GM12878 (cell line): ENCODE results near the gene PRMT7. TPM values are rescaled to one million over a fixed set of nuclear protein-coding genes. Genes with fewer than 3 reads are reported as not detected.

Experiments used
- CHD1 ChIP-seq: IDR thresholded peaks from 2 replicates; pipeline ENCODE4 v1.6.1; 2012; ENCODE audit warnings: low read depth, low read length, improper control_type of control experiment
- CREB1 ChIP-seq: IDR thresholded peaks from 2 replicates; pipeline ENCODE4 v1.6.1; 2012; ENCODE audit warnings: low read depth, mild to moderate bottlenecking, inconsistent platforms
- DPF2 ChIP-seq: fragments of 450-650 bp; IDR thresholded peaks from 2 replicates; pipeline ENCODE4 v1.6.1; 2017; ENCODE audit warnings: mild to moderate bottlenecking
- ESRRA ChIP-seq: IDR thresholded peaks from 2 replicates; pipeline ENCODE4 v1.6.1; 2012; ENCODE audit warnings: mild to moderate bottlenecking, low read length, improper control_type of control experiment
- ETV6 ChIP-seq, 2 experiments: fragments of 450-650 bp in 1 of 2; IDR thresholded peaks in 1 of 2; conservative IDR thresholded peaks in 1 of 2; 2 replicates each; pipeline ENCODE4 v1.6.1; 2014; ENCODE audit warnings: antibody characterized with exemption in 1 of 2, borderline replicate concordance in 1 of 2, low read depth in 1 of 2, mild to moderate bottlenecking in 1 of 2, moderate library complexity in 1 of 2
- FOS ChIP-seq: IDR thresholded peaks from 3 replicates; pipeline ENCODE4 v1.6.1; 2011; ENCODE audit warnings: borderline replicate concordance; ENCODE audit not compliant: insufficient read length; ENCODE audit errors: extremely low read depth
- FOXM1 ChIP-seq: IDR thresholded peaks from 2 replicates; pipeline ENCODE4 v1.6.1; 2012; ENCODE audit warnings: low read depth, mild to moderate bottlenecking, inconsistent platforms, low read length, moderate library complexity
- HCFC1 ChIP-seq: fragments of 150-350 bp; IDR thresholded peaks from 2 replicates; pipeline ENCODE4 v1.6.1; 2014; ENCODE audit warnings: low read length
- KDM1A ChIP-seq: fragments of 200-600 bp; sonication (generic); IDR thresholded peaks from 2 replicates; pipeline ENCODE4 v1.6.1; 2016; ENCODE audit warnings: borderline replicate concordance
- MLLT1 ChIP-seq: fragments of 450-650 bp; IDR thresholded peaks from 2 replicates; pipeline ENCODE4 v1.6.1; 2016; ENCODE audit warnings: mild to moderate bottlenecking
- MTA3 ChIP-seq: IDR thresholded peaks from 2 replicates; pipeline ENCODE4 v1.6.1; 2012; ENCODE audit warnings: low read length, inconsistent platforms, borderline replicate concordance
- POLR2A ChIP-seq: IDR thresholded peaks from 2 replicates; pipeline ENCODE4 v1.6.1; 2011; ENCODE audit warnings: low read depth, mild to moderate bottlenecking, low read length
- POU2F2 ChIP-seq: IDR thresholded peaks from 3 replicates; pipeline ENCODE4 v1.6.1; 2011; ENCODE audit warnings: low read depth, mild to moderate bottlenecking, low read length, borderline replicate concordance
- RB1 ChIP-seq: fragments of 450-650 bp; formaldehyde crosslinking; IDR thresholded peaks from 2 replicates; pipeline ENCODE4 v1.6.1; 2017; ENCODE audit warnings: mild to moderate bottlenecking, borderline replicate concordance
- RBBP5 ChIP-seq: fragments of 200-600 bp; sonication (generic); conservative IDR thresholded peaks from 2 replicates; pipeline ENCODE4 v1.6.1; 2016
- RCOR1 ChIP-seq: conservative IDR thresholded peaks from 2 replicates; pipeline ENCODE4 v1.6.1; 2012; ENCODE audit warnings: low read depth, low read length, improper control_type of control experiment
- SMAD1 ChIP-seq: fragments of 450-650 bp; IDR thresholded peaks from 2 replicates; pipeline ENCODE4 v1.6.1; 2018; ENCODE audit warnings: mild to moderate bottlenecking, low read depth; ENCODE audit not compliant: partially characterized antibody
- STAT3 ChIP-seq: IDR thresholded peaks from 2 replicates; pipeline ENCODE4 v1.6.1; 2011; ENCODE audit warnings: low read depth, low read length, improper control_type of control experiment
- ZNF24 ChIP-seq: fragments of 450-650 bp; IDR thresholded peaks from 2 replicates; pipeline ENCODE4 v1.6.1; 2017; ENCODE audit warnings: antibody characterized with exemption, mild to moderate bottlenecking
- polyA plus RNA-seq, 11 experiments: library from polyadenylated mRNA; depleted of rRNA in 4 of 11; unstranded in 6 of 11; stranded (reverse) in 5 of 11; fragments of >200 nt; fragmentation: Nextera tagmentation in 4 of 11; fragmentation: Illumina TruSeq in 1 of 11; extraction: Ambion mirVana in 4 of 11; extraction: Trizol in 1 of 11; gene quantifications; 1 replicate in 1 of 11; 2 replicates in 10 of 11; pipeline versions ENCODE4 v1.2.1 to v1.2.3, GENCODE V29; 2011 to 2016; ENCODE audit warnings: inconsistent platforms in 2 of 11, missing spikeins in 2 of 11, low read depth in 1 of 11
- total RNA-seq, 4 experiments: library from RNA; depleted of rRNA in 3 of 4; stranded (reverse); fragments of >200 nt in 3 of 4; fragmentation: Illumina TruSeq in 1 of 4; extraction: Trizol in 1 of 4; gene quantifications; 2 replicates each; pipeline versions ENCODE4 v1.2.1 to v1.2.3, GENCODE V29; 2013 to 2021
- TF ChIP-seq, protein P1 (sequence below), 3 experiments: IDR thresholded peaks in 2 of 3; conservative IDR thresholded peaks in 1 of 3; 2 replicates each; pipeline ENCODE4 v1.5.1; 2011; ENCODE audit warnings: low read depth in 3 of 3, low read length in 3 of 3, mild to moderate bottlenecking in 3 of 3, control low read depth in 2 of 3, moderate library complexity in 2 of 3, inconsistent platforms in 1 of 3, mixed read lengths in 1 of 3; ENCODE audit not compliant: control insufficient read depth in 2 of 3, insufficient read depth in 1 of 3; ENCODE audit errors: extremely low read depth in 1 of 3
- TF ChIP-seq, protein P2 (sequence below): IDR thresholded peaks from 2 replicates; pipeline ENCODE4 v1.6.1; 2012; ENCODE audit warnings: low read length, inconsistent platforms
- TF ChIP-seq, protein P3 (sequence below): fragments of 450-650 bp; IDR thresholded peaks from 2 replicates; pipeline ENCODE4 v1.6.1; 2018; ENCODE audit warnings: borderline replicate concordance, mild to moderate bottlenecking; ENCODE audit not compliant: partially characterized antibody
- TF ChIP-seq, protein P4 (sequence below): fragments of 450-650 bp; IDR thresholded peaks from 2 replicates; pipeline ENCODE4 v1.6.1; 2014; ENCODE audit warnings: mild to moderate bottlenecking

The PRMT7 gene
- total and polyA plus RNA-seq, 10 of the 15 experiments (the other 5 are each of a cell fraction or from before 2014, with no cell fraction given), result 5.1 to 56.1 (median 42.0) TPM

DNA sequence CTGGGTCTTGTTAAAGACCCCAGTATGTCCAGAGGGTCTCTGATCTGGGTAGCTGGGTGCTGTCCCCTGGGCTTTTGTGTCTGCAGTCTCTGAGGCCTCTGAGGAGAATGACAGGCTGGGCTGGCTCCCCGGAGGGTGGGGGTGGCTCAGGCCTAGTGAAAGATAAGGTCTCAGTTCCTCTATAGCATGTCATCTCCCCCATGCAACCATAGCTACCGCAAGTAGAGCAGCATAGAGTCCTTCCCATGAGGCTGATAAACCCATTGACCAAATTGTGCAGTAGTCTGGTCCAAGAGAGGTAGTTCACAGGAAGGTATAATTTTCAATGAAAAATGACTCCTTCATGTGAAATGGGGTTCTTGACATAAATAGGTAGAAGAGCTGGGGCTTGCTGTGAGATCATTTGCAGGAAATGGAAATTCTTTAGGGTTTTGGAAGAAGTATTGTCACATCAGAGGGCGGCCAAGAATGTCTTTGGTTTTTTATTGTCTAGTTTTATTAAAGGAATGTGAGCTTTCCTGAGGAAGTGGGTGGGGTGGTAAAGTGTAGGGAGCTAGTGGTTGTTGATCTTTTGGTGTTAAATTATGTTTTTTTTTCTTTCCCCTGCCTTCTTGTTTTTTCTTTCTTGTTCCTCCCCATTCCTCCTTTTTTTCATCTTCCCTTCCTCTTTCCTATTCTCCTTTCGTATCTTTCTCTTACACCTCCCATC is 21.0 kb upstream of the PRMT7 start (continued):
- TF ChIP-seq, protein P1, sequence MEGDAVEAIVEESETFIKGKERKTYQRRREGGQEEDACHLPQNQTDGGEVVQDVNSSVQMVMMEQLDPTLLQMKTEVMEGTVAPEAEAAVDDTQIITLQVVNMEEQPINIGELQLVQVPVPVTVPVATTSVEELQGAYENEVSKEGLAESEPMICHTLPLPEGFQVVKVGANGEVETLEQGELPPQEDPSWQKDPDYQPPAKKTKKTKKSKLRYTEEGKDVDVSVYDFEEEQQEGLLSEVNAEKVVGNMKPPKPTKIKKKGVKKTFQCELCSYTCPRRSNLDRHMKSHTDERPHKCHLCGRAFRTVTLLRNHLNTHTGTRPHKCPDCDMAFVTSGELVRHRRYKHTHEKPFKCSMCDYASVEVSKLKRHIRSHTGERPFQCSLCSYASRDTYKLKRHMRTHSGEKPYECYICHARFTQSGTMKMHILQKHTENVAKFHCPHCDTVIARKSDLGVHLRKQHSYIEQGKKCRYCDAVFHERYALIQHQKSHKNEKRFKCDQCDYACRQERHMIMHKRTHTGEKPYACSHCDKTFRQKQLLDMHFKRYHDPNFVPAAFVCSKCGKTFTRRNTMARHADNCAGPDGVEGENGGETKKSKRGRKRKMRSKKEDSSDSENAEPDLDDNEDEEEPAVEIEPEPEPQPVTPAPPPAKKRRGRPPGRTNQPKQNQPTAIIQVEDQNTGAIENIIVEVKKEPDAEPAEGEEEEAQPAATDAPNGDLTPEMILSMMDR (IDR thresholded peaks at IDR 0.05 in 2 of 3, conservative IDR thresholded peaks at IDR 0.05 in 1 of 3; ENCODE audit: control insufficient read depth in 2 of 3, extremely low read depth in 1 of 3, insufficient read depth in 1 of 3, low read depth in 3 of 3, low read length in 3 of 3), result no peak
- TF ChIP-seq, protein P2, sequence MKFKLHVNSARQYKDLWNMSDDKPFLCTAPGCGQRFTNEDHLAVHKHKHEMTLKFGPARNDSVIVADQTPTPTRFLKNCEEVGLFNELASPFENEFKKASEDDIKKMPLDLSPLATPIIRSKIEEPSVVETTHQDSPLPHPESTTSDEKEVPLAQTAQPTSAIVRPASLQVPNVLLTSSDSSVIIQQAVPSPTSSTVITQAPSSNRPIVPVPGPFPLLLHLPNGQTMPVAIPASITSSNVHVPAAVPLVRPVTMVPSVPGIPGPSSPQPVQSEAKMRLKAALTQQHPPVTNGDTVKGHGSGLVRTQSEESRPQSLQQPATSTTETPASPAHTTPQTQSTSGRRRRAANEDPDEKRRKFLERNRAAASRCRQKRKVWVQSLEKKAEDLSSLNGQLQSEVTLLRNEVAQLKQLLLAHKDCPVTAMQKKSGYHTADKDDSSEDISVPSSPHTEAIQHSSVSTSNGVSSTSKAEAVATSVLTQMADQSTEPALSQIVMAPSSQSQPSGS, result no peak
- TF ChIP-seq, protein P3, sequence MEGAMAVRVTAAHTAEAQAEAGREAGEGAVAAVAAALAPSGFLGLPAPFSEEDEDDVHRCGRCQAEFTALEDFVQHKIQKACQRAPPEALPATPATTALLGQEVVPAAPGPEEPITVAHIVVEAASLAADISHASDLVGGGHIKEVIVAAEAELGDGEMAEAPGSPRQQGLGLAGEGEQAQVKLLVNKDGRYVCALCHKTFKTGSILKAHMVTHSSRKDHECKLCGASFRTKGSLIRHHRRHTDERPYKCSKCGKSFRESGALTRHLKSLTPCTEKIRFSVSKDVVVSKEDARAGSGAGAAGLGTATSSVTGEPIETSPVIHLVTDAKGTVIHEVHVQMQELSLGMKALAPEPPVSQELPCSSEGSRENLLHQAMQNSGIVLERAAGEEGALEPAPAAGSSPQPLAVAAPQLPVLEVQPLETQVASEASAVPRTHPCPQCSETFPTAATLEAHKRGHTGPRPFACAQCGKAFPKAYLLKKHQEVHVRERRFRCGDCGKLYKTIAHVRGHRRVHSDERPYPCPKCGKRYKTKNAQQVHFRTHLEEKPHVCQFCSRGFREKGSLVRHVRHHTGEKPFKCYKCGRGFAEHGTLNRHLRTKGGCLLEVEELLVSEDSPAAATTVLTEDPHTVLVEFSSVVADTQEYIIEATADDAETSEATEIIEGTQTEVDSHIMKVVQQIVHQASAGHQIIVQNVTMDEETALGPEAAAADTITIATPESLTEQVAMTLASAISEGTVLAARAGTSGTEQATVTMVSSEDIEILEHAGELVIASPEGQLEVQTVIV, result no peak
- TF ChIP-seq POU2F2 (no peak), STAT3 (no peak), POLR2A (0 out of 2 replicates have a peak, but pooled peaks have one; percentile 37), CHD1 (no peak), SMAD1 (peak; percentile 36), RBBP5 (no peak), DPF2 (peak; percentile 68), MTA3 (no peak), ZNF24 (no peak), FOS (no peak), ESRRA (no peak), MLLT1 (0 out of 2 replicates have a peak, but pooled peaks have one; percentile 37), CREB1 (peak; percentile 52), ETV6 (conservative IDR thresholded peaks at IDR 0.05 in 1 of 2, IDR thresholded peaks at IDR 0.05 in 1 of 2; ENCODE audit: borderline replicate concordance in 1 of 2, low read depth in 1 of 2) (no peak), RB1 (0 out of 2 replicates have a peak, but pooled peaks have one; percentile 37), RCOR1 (0 out of 2 replicates have a peak, but pooled peaks have one; percentile 52), KDM1A (no peak), HCFC1 (no peak), FOXM1 (0 out of 2 replicates have a peak, but pooled peaks have one; percentile 28)
- TF ChIP-seq, protein P4, sequence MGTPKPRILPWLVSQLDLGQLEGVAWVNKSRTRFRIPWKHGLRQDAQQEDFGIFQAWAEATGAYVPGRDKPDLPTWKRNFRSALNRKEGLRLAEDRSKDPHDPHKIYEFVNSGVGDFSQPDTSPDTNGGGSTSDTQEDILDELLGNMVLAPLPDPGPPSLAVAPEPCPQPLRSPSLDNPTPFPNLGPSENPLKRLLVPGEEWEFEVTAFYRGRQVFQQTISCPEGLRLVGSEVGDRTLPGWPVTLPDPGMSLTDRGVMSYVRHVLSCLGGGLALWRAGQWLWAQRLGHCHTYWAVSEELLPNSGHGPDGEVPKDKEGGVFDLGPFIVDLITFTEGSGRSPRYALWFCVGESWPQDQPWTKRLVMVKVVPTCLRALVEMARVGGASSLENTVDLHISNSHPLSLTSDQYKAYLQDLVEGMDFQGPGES, result no peak
